Skeletal muscle tissue (tissue), 4 donors: ENCODE data around the gene LTBP1. TPM values are rescaled to one million over a fixed set of nuclear protein-coding genes. Genes with fewer than 3 reads are reported as not detected.
"Not testable (repeated sequence)": the region's sequence is repeated elsewhere in the genome, so short reads cannot be mapped to it uniquely, and the experiment has no call there.

Source experiments
- H3K27ac ChIP-seq: one replicate; pipeline ENCODE4 v1.7.0; 2013; ENCODE audit warnings: mild to moderate bottlenecking, low read depth, low read length, inconsistent platforms
- H3K27me3 ChIP-seq, 3 donors: one replicate each; pipeline ENCODE4 v1.7.0; 2013; ENCODE audit warnings: low read length in 3 of 3; ENCODE audit not compliant: control insufficient read depth in 3 of 3, insufficient read depth in 3 of 3
- H3K36me3 ChIP-seq, 3 donors: one replicate each; pipeline ENCODE4 v1.7.0; 2013; ENCODE audit warnings: low read length in 3 of 3; ENCODE audit not compliant: control insufficient read depth in 3 of 3, insufficient read depth in 3 of 3
- H3K4me1 ChIP-seq, 3 donors: one replicate each; pipeline ENCODE4 v1.7.0; 2013; ENCODE audit warnings: low read length in 3 of 3, mild to moderate bottlenecking in 3 of 3; ENCODE audit not compliant: control insufficient read depth in 3 of 3, insufficient read depth in 3 of 3
- H3K4me3 ChIP-seq, 3 donors: one replicate each; pipeline ENCODE4 v1.7.0; 2013; ENCODE audit warnings: low read length in 3 of 3
- H3K9ac ChIP-seq, 3 donors: one replicate each; pipeline ENCODE4 v1.7.0; 2013; ENCODE audit warnings: low read length in 3 of 3, mild to moderate bottlenecking in 3 of 3, moderate library complexity in 2 of 3, low read depth in 1 of 3
- H3K9me3 ChIP-seq, 3 donors: one replicate each; pipeline ENCODE4 v1.7.0; 2013; ENCODE audit warnings: low read length in 3 of 3; ENCODE audit not compliant: control insufficient read depth in 3 of 3
- total RNA-seq: library from RNA; depleted of rRNA; stranded (reverse); fragments of >200 nt; gene quantifications from one replicate; pipeline ENCODE4 v1.2.3, GENCODE V29; 2014
- donor health status: Osteomylitis.

Gene LTBP1
- total RNA-seq, 1 donor from 2014 or later: 78.8 TPM

GRCh38 chr2:33153008-33153407 lies 206.3 kb downstream of the LTBP1 start:
- H3K36me3 ChIP-seq: no peaks in the 10 kb centered on the region
- no peaks in the 10 kb centered on the region for H3K27me3 ChIP-seq
- H3K4me3 ChIP-seq: no peak overlapping the region
- no peaks in the 10 kb centered on the region for H3K9me3 ChIP-seq
- no peaks in the 10 kb centered on the region for H3K4me1 ChIP-seq
- no peak overlapping the region for H3K9ac ChIP-seq
- H3K27ac ChIP-seq: no peak overlapping the region

GRCh38 chr2:33158482-33159003 lies 211.8 kb downstream of the LTBP1 start:
- Histone ChIP-seq H3K9ac (no peak overlapping the region), H3K9me3 (no peaks in the 10 kb centered on the region), H3K27ac (no peak overlapping the region), H3K4me1 (no peaks in the 10 kb centered on the region), H3K27me3 (no peaks in the 10 kb centered on the region), H3K4me3 (no peak overlapping the region), H3K36me3 (no peaks in the 10 kb centered on the region)

GRCh38 chr2:33160191-33160590 lies 213.4 kb downstream of the LTBP1 start:
- Histone ChIP-seq H3K9ac (no peak overlapping the region), H3K27me3 (no peaks in the 10 kb centered on the region), H3K4me3 (no peak overlapping the region), H3K27ac (no peak overlapping the region), H3K36me3 (no peaks in the 10 kb centered on the region), H3K9me3 (no peaks in the 10 kb centered on the region), H3K4me1 (no peaks in the 10 kb centered on the region)

- no peak overlapping the region for H3K27ac ChIP-seq
- no peak overlapping the region for H3K9ac ChIP-seq
- H3K27me3 ChIP-seq: no peaks in the 10 kb centered on the region
Measured at GRCh38 chr2:33166287-33166881, 219.6 kb downstream of the LTBP1 start.

GRCh38 chr2:33167622-33168245 lies 221.0 kb downstream of the LTBP1 start:
- Histone ChIP-seq H3K9ac (no peak overlapping the region), H3K9me3 (no peaks in the 10 kb centered on the region)

More at GRCh38 chr2:33166287-33166881, 219.6 kb downstream of the LTBP1 start:
- Histone ChIP-seq H3K4me3 (no peak overlapping the region), H3K9me3 (no peaks in the 10 kb centered on the region), H3K36me3 (no peaks in the 10 kb centered on the region), H3K4me1 (no peaks in the 10 kb centered on the region)

GRCh38 chr2:33168425-33168824 lies 221.7 kb downstream of the LTBP1 start:
- no peak overlapping the region for H3K4me3 ChIP-seq
- H3K9me3 ChIP-seq: no peaks in the 10 kb centered on the region
- H3K36me3 ChIP-seq: no peaks in the 10 kb centered on the region
- H3K27me3 ChIP-seq: no peaks in the 10 kb centered on the region
- no peak overlapping the region for H3K9ac ChIP-seq
- H3K4me1 ChIP-seq: no peaks in the 10 kb centered on the region
- H3K27ac ChIP-seq: no peak overlapping the region

More at GRCh38 chr2:33167622-33168245, 221.0 kb downstream of the LTBP1 start:
- no peaks in the 10 kb centered on the region for H3K36me3 ChIP-seq
- no peak overlapping the region for H3K4me3 ChIP-seq
- no peaks in the 10 kb centered on the region for H3K27me3 ChIP-seq
- H3K4me1 ChIP-seq: no peaks in the 10 kb centered on the region
- no peak overlapping the region for H3K27ac ChIP-seq

- Histone ChIP-seq H3K27me3 (no peaks in the 10 kb centered on the region), H3K9me3 (no peaks in the 10 kb centered on the region), H3K4me1 (no peaks in the 10 kb centered on the region), H3K4me3 (no peak overlapping the region), H3K27ac (no peak overlapping the region), H3K9ac (no peak overlapping the region), H3K36me3 (no peaks in the 10 kb centered on the region)
Measured at GRCh38 chr2:33168922-33169321, 222.2 kb downstream of the LTBP1 start.

- H3K9me3 ChIP-seq, H3K4me1 ChIP-seq, H3K27me3 ChIP-seq, H3K27ac ChIP-seq, H3K9ac ChIP-seq, H3K36me3 ChIP-seq, H3K4me3 ChIP-seq: not testable (repeated sequence)
Measured at GRCh38 chr2:33170251-33170650, 223.5 kb downstream of the LTBP1 start.

GRCh38 chr2:33177627-33178026 lies 230.9 kb downstream of the LTBP1 start:
- H3K9ac ChIP-seq: no peak overlapping the region
- no peak overlapping the region for H3K27ac ChIP-seq
- H3K9me3 ChIP-seq: no peaks in the 10 kb centered on the region
- H3K36me3 ChIP-seq: no peaks in the 10 kb centered on the region
- no peaks in the 10 kb centered on the region for H3K4me1 ChIP-seq
- H3K27me3 ChIP-seq: no peaks in the 10 kb centered on the region
- H3K4me3 ChIP-seq: no peak overlapping the region

- Histone ChIP-seq H3K9ac (no peak overlapping the region), H3K27me3 (no peaks in the 10 kb centered on the region), H3K27ac (no peak overlapping the region), H3K4me3 (no peak overlapping the region), H3K36me3 (no peaks in the 10 kb centered on the region), H3K9me3 (no peaks in the 10 kb centered on the region), H3K4me1 (no peaks in the 10 kb centered on the region)
Measured at GRCh38 chr2:33178209-33178608, 231.5 kb downstream of the LTBP1 start.
